Liver (tissue), 3 donors: ENCODE results near the gene MARCHF7.

ENCODE experiments used
- FOXA2 ChIP-seq: IDR thresholded peaks from 2 replicates; pipeline ENCODE4 v1.6.1; 2016; ENCODE audit warnings: antibody characterized with exemption
- GABPA ChIP-seq, 2 donors: IDR thresholded peaks in 1 of 2; conservative IDR thresholded peaks in 1 of 2; 2 replicates each; pipeline ENCODE4 v1.6.1; 2016; ENCODE audit warnings: antibody characterized with exemption in 2 of 2, mild to moderate bottlenecking in 1 of 2, moderate library complexity in 1 of 2
- NR2F2 ChIP-seq: IDR thresholded peaks from 2 replicates; pipeline ENCODE4 v1.6.1; 2016; ENCODE audit warnings: antibody characterized with exemption
- RAD21 ChIP-seq, 2 donors: IDR thresholded peaks; 2 replicates each; pipeline ENCODE4 v1.6.1; 2016; ENCODE audit warnings: antibody characterized with exemption in 2 of 2, mild to moderate bottlenecking in 2 of 2
- RXRA ChIP-seq, 2 donors: IDR thresholded peaks; 2 replicates each; pipeline ENCODE4 v1.6.1; 2017 to 2018; ENCODE audit warnings: antibody characterized with exemption in 2 of 2, mild to moderate bottlenecking in 1 of 2
- SP1 ChIP-seq: IDR thresholded peaks from 2 replicates; pipeline ENCODE4 v1.6.1; 2018; ENCODE audit warnings: antibody characterized with exemption, mild to moderate bottlenecking
- TAF1 ChIP-seq: conservative IDR thresholded peaks from 2 replicates; pipeline ENCODE4 v1.6.1; 2016; ENCODE audit warnings: antibody characterized with exemption, mild to moderate bottlenecking
- YY1 ChIP-seq: IDR thresholded peaks from 2 replicates; pipeline ENCODE4 v1.6.1; 2016; ENCODE audit warnings: antibody characterized with exemption, mild to moderate bottlenecking
- TF ChIP-seq, protein P1 (sequence below): fragments of 150-350 bp; IDR thresholded peaks from 2 replicates; pipeline ENCODE4 v1.5.1; 2017; ENCODE audit warnings: improper control_type of control experiment, low read depth, low read length; ENCODE audit not compliant: missing input control
- TF ChIP-seq, protein P2 (sequence below): IDR thresholded peaks from 2 replicates; pipeline ENCODE4 v1.6.1; 2016; ENCODE audit warnings: antibody characterized with exemption
- donor health status: healthy.
- donor health status: healthy.

DNA sequence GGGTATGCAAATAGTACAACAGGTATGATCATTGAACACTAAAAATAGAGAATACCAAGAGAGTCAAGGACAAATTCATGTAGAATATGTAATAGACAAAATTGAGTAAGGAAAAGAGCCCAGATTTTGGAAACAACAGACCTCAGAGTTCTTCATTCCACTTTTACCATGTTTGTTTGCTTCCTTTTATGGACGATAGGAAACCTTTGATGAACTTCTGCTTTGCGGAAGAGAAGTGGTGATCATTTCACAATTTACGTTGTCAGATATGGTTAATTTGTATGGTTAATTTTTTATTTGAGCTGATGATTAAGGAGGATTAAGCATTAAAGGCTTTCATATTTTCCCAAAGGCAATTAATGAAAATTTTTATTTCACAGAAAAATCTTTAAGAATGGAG, 16.3 kb downstream of the MARCHF7 start:
- no peak for TF ChIP-seq GABPA (IDR thresholded peaks at IDR 0.05 in 1 of 2, conservative IDR thresholded peaks at IDR 0.05 in 1 of 2)
- TF ChIP-seq, protein P1, sequence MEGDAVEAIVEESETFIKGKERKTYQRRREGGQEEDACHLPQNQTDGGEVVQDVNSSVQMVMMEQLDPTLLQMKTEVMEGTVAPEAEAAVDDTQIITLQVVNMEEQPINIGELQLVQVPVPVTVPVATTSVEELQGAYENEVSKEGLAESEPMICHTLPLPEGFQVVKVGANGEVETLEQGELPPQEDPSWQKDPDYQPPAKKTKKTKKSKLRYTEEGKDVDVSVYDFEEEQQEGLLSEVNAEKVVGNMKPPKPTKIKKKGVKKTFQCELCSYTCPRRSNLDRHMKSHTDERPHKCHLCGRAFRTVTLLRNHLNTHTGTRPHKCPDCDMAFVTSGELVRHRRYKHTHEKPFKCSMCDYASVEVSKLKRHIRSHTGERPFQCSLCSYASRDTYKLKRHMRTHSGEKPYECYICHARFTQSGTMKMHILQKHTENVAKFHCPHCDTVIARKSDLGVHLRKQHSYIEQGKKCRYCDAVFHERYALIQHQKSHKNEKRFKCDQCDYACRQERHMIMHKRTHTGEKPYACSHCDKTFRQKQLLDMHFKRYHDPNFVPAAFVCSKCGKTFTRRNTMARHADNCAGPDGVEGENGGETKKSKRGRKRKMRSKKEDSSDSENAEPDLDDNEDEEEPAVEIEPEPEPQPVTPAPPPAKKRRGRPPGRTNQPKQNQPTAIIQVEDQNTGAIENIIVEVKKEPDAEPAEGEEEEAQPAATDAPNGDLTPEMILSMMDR: no peak
- TF ChIP-seq RAD21 (IDR thresholded peaks at IDR 0.05): no peak
- TF ChIP-seq YY1: no peak
- no peak for TF ChIP-seq SP1
- TF ChIP-seq TAF1: no peak
- TF ChIP-seq, protein P2, sequence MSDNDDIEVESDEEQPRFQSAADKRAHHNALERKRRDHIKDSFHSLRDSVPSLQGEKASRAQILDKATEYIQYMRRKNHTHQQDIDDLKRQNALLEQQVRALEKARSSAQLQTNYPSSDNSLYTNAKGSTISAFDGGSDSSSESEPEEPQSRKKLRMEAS: no peak
- no peak for TF ChIP-seq FOXA2
- TF ChIP-seq RXRA (IDR thresholded peaks at IDR 0.05): no peak
- TF ChIP-seq NR2F2: no peak
